Lung (tissue), 12 donors: Measurements from ENCODE around the gene KRTAP10-2. TPM values are rescaled to one million over a fixed set of nuclear protein-coding genes. Genes with fewer than 3 reads are reported as not detected.
"Not testable (repeated sequence)": the region's sequence is repeated elsewhere in the genome, so short reads cannot be mapped to it uniquely, and the experiment has no call there.

Source experiments
- ATAC-seq: fragments of 200-7000 bp; cut with Tn5 transposase; one replicate; pipeline ENCODE4 v1.9.1; 2020; ENCODE audit warnings: moderate number of reproducible peaks; ENCODE audit not compliant: insufficient read depth, low FRiP score
- DNase-seq, 3 donors: peaks; one replicate each; pipeline ENCODE4 v3.0.0-alpha.2; 2013 to 2017
- H3K27ac ChIP-seq, 2 donors: one replicate each; pipeline ENCODE4 v1.5.1; 2013; ENCODE audit warnings: mild to moderate bottlenecking in 2 of 2, moderate library complexity in 2 of 2, control low read depth in 1 of 2, inconsistent platforms in 1 of 2, low read depth in 1 of 2, low read length in 1 of 2
- H3K27me3 ChIP-seq, 3 donors: one replicate each; pipeline ENCODE4 v1.5.1; 2013; ENCODE audit warnings: low read length in 2 of 3; ENCODE audit not compliant: control insufficient read depth in 3 of 3, insufficient read depth in 3 of 3
- H3K36me3 ChIP-seq, 4 donors: one replicate each; pipeline ENCODE4 v1.5.1; 2013; ENCODE audit warnings: low read length in 4 of 4, mild to moderate bottlenecking in 1 of 4, moderate library complexity in 1 of 4; ENCODE audit not compliant: control insufficient read depth in 4 of 4, insufficient read depth in 4 of 4
- H3K4me1 ChIP-seq, 5 donors: one replicate each; pipeline ENCODE4 v1.5.1; 2013; ENCODE audit warnings: low read length in 5 of 5, mild to moderate bottlenecking in 2 of 5, moderate library complexity in 1 of 5; ENCODE audit not compliant: control insufficient read depth in 5 of 5, insufficient read depth in 5 of 5
- H3K4me3 ChIP-seq: one replicate; pipeline ENCODE4 v1.5.1; 2013; ENCODE audit warnings: mild to moderate bottlenecking, control low read depth, moderate library complexity
- H3K9ac ChIP-seq, 2 donors: one replicate each; pipeline ENCODE4 v1.5.1; 2013; ENCODE audit warnings: low read length in 2 of 2, control low read depth in 1 of 2; ENCODE audit not compliant: insufficient read depth in 1 of 2
- H3K9me3 ChIP-seq, 4 donors: one replicate each; pipeline ENCODE4 v1.5.1; 2013; ENCODE audit warnings: low read length in 3 of 4, mild to moderate bottlenecking in 1 of 4, moderate library complexity in 1 of 4; ENCODE audit not compliant: control insufficient read depth in 4 of 4, insufficient read depth in 3 of 4
- WGBS, 2 donors: extraction: QIAGEN DNeasy Blood & Tissue Kit; methylation state at CpG; one replicate each; pipeline ENCODE4 v1.1.7; 2013; 5-methylcytosine and 5-hydroxymethylcytosine counted together
- polyA plus RNA-seq, 2 donors: library from polyadenylated mRNA; stranded (reverse); fragments of 200-250 nt; gene quantifications; one replicate each; pipeline ENCODE4 v1.2.1, GENCODE V29; 2013
- total RNA-seq, 2 donors: library from RNA; depleted of rRNA in 1 of 2; stranded (reverse); fragments of >200 nt in 1 of 2; gene quantifications; one replicate each; pipeline ENCODE4 v1.2.1, GENCODE V29; 2014 to 2021
- TF ChIP-seq, protein P1 (sequence below): IDR thresholded peaks from 2 replicates; pipeline ENCODE4 v1.5.1; 2012; ENCODE audit warnings: mild to moderate bottlenecking; ENCODE audit errors: control extremely low read depth, extremely low read depth
- donor health status: control.
- donor health status: control.
- donor health status: Bipolar disorder and iron deficiency.
- donor health status: healthy.
- donor health status: DM: yes; HTN: yes; CAD: no.

The KRTAP10-2 gene
- total and polyA plus RNA-seq, 4 donors, result not detected

DNA sequence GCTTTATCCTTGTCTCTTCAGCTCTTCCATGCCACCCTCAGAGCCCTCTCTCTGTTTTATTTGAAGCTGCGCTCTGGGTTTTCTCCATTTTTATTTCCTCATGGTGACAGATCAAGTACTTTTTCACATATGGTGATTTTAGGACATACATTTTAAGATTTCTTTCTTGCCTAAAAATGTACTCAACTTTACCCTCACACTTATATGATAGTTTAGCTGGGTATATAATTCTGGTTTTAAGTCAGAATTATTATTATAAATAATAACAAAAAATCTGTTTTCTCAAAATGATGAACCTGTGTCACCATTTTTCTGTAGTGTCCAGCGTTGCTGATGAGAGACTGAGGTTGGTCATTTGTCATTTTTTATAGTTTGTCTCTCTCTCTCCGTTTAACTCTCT is 29.9 kb upstream of the KRTAP10-2 start:
- 85 to 87% methylated on average over 3 of the region's 3 CpGs for WGBS, 2 donors
- no peak overlapping the region for H3K4me3 ChIP-seq
- no peak for DNase-seq
- H3K36me3 ChIP-seq, result no peaks in the 10 kb centered on the region
- ATAC-seq, result no peak
- H3K9me3 ChIP-seq, result peaks cover 0 to 35% (median 5%) of the 10 kb centered on the region in 4 donors
- H3K4me1 ChIP-seq, result no peaks in the 10 kb centered on the region
- no peak overlapping the region for H3K27ac ChIP-seq
- peaks cover 2 to 6% (median 6%) of the 10 kb centered on the region in 3 donors for H3K27me3 ChIP-seq
- H3K9ac ChIP-seq, result no peak overlapping the region
- TF ChIP-seq, protein P1, sequence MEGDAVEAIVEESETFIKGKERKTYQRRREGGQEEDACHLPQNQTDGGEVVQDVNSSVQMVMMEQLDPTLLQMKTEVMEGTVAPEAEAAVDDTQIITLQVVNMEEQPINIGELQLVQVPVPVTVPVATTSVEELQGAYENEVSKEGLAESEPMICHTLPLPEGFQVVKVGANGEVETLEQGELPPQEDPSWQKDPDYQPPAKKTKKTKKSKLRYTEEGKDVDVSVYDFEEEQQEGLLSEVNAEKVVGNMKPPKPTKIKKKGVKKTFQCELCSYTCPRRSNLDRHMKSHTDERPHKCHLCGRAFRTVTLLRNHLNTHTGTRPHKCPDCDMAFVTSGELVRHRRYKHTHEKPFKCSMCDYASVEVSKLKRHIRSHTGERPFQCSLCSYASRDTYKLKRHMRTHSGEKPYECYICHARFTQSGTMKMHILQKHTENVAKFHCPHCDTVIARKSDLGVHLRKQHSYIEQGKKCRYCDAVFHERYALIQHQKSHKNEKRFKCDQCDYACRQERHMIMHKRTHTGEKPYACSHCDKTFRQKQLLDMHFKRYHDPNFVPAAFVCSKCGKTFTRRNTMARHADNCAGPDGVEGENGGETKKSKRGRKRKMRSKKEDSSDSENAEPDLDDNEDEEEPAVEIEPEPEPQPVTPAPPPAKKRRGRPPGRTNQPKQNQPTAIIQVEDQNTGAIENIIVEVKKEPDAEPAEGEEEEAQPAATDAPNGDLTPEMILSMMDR, result no peak

DNA sequence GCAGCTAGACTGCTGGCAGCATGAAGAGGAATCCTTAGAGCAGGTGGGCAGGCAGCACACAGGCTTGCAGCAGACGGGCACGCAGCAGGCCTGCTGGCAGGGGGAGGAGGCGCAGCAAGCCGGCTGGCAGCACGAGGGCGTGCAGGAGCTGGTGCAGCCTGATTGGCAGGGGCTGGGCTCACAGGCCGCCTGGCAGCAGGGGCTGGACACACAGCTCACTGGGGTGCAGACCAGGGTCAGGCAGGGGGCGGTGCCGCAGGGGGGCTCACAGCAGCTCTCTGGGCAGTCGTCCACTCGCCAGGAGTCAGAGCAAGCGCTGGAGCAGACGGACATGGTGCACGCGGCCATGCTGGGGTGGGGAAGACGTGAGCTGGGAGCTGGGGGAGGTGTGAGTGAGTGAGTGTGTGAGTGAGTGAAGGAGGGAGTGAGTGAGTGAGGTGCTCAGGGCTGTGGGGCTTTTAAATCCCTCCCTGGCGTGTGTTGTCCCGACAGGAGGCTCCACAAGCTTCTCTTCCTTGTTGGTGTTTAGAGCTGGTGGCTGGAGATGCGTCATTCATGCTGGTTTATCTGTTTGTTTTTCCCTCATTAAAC is 29.0 kb upstream of the KRTAP10-2 start, which contains the start of gene KRTAP10-5:
KRTAP10-5 (minus strand) TSS at position 374 of the 591 bp plus-strand sequence; CDS start at position 348, 26 bp downstream.
- not testable (repeated sequence) for H3K9ac ChIP-seq, H3K36me3 ChIP-seq, ATAC-seq, DNase-seq, H3K27ac ChIP-seq, H3K4me3 ChIP-seq, H3K4me1 ChIP-seq, H3K27me3 ChIP-seq
- 41 to 44% methylated on average over 18 to 19 of the region's 19 CpGs for WGBS, 2 donors
- peaks cover 0 to 36% (median 5%) of the 10 kb centered on the region in 4 donors for H3K9me3 ChIP-seq

DNA sequence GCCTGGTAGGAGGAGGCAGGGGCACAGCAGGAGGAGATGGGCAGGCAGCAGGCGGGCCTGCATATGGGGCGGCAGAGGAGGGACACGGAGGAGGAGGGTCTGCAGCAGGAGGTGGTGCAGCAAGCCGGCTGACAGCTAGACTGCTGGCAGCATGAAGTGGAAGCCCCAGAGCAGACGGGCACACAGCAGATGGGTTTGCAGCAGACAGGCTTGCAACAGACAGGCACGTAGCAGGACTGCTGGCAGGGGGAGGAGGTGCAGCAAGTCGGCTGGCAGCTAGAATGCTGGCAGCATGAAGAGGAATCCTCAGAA is 28.5 kb upstream of the KRTAP10-2 start:
- no peak for DNase-seq

DNA sequence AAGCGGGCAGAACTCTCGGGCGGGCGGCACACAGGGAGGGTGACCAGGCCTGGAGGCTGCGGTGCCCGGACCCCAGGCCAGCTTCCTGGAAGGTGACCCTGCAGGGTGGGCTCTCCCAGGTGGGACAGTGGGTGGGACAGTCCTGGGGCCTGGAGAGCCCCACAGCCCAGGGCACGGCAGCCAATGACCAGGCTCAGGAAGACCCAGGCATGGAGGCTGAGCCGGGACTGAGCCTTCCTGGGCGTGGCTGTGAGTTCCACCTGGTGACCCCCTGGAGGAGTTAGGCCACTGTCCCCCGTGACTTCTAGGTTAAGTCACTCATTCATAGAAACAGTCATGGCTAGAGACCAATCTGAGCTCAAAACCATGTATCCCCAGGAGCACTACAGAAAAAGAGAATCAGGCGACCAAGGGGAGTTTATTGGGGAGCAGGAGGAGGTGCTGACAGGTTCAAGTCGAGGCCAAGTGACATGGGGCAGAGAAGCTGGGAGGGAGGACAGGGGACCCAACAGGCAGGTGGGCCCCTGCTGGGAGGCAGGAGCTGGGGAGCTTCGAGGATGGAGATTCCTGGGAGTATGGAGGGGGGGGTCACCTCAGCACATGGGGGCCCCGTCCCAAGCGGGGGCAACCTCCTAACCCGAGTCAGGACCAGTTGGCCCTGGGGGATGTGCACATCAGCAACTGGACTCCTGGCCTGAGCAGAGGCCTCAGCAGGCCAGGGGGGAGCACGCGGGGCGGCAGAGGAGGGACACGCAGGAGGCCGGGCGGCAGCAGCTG is 27.9 kb upstream of the KRTAP10-2 start:
- Histone ChIP-seq H3K27me3 (peaks cover 0 to 6% (median 6%) of the 10 kb centered on the region in 3 donors), H3K4me3 (no peak overlapping the region), H3K4me1 (no peaks in the 10 kb centered on the region), H3K36me3 (no peaks in the 10 kb centered on the region), H3K27ac (no peak overlapping the region), H3K9ac (no peak overlapping the region), H3K9me3 (peaks cover 0 to 36% (median 5%) of the 10 kb centered on the region in 4 donors)
- WGBS, 2 donors, result 74 to 77% methylated on average over 20 to 22 of the region's 22 CpGs
- no peak for ATAC-seq
- TF ChIP-seq, protein P1, result no peak
- no peak for DNase-seq

More for the DNA sequence above, 28.5 kb upstream of the KRTAP10-2 start:
- TF ChIP-seq, protein P1, result no peak
- no peaks in the 10 kb centered on the region for H3K36me3 ChIP-seq
- peaks cover 2 to 6% (median 6%) of the 10 kb centered on the region in 3 donors for H3K27me3 ChIP-seq
- H3K9ac ChIP-seq, result no peak overlapping the region
- ATAC-seq, result no peak
- peaks cover 0 to 36% (median 5%) of the 10 kb centered on the region in 4 donors for H3K9me3 ChIP-seq
- no peak overlapping the region for H3K27ac ChIP-seq
- no peak overlapping the region for H3K4me3 ChIP-seq
- H3K4me1 ChIP-seq, result no peaks in the 10 kb centered on the region
- 75% methylated on average over 7 of the region's 7 CpGs for WGBS, 2 donors
